Cerebellar cortex (tissue), 1 donor: Measurements from ENCODE around the gene QRICH2.
"Not testable (repeated sequence)": the region's sequence is repeated elsewhere in the genome, so short reads cannot be mapped to it uniquely, and the experiment has no call there.

Experiments used
- DNase-seq: peaks from one replicate; pipeline ENCODE4 v3.0.0-alpha.2; 2015; ENCODE audit warnings: low spot score

The QRICH2 gene

DNA sequence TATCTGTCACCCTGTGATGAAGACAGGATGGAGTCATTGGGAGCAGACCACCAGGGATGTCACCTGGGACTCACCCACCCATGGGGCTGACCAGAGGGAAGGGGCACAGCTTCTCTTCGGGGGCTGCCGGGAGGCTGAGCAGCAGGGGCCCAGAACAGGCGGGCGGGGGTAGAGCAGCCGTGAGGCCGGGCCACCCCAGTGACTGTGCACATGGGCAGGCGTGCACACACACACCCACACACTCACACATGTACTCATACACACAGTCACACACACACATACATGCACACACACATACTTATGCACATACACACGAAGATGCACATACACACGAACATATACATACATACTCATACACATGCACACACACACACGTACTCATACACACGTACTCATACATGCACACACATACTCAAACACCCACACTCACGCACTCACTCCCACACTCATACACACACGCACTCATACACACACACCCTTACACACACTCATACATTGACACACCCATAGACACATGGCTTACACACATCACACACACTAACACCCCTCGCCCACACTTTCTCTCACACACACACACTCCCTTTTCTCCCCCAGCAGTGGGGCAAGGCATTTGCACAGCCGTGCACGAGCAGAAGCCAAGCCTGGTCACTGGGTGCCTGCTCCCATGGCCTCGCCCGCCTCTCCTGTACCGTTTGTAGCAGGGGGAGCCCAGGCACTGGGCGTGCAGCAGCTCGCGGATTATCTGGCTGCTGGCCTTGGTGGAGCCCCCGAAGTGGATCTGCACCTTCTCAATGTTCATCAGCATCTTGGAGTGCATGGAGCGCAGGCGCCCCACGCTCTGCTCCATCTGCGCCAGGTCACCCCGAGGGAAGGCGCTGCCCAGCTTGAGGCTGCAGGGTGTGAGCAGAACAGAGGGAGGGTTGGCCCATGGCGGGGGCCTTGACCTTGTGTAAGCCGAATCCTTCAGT, 30.5 kb downstream of the QRICH2 start:
- no peak for DNase-seq

- DNase-seq: no peak
Observed at GRCh38 chr17:76276461-76277299, 31.4 kb downstream of the QRICH2 start.

GRCh38 chr17:76276069-76276431, 32.0 kb downstream of the QRICH2 start:
- DNase-seq: no peak

GRCh38 chr17:76275382-76276068, 32.6 kb downstream of the QRICH2 start:
- no peak for DNase-seq

DNA sequence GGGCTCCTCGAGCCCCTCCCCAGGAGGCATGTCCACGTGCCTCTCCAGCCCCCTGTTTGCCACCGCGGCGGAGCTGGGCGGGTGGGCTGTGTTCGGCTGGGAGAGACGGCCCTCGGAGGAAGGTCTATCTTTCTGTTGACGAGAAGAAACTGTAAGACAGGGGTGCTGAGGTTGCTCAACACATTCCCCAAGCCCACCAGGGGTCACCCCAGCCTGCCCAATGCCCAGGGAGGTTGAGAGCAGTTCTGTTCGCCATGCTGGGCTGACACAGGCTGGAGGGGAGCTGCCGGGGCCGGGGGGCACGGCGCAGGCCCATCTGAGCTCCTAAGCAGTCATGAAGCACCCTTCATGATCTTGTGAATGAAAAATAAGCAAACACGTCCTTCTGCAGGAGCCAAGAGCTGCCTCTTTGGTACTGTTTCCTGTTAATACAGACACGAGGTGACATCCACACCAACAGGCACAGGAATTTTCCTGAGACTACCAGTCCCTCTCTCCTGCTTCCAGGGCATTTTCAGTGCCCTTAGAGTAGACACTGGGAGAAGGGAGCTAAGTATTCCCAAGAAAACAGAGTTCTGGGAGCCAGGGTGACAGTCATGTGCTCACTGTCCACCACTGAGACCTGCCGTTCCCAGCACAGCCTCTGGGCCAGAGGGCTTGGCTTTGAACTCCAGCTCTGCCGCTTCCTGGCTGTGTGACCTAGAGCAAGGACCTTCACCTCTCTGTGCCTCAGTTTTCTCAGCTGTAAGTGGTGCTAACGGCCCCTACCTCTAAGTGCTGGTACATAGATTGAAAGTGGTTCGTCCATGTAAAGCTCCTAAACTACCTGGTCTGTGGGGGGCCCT, 33.7 kb downstream of the QRICH2 start:
- DNase-seq: no peak

- no peak for DNase-seq
Observed at GRCh38 chr17:76273445-76274111, 34.5 kb downstream of the QRICH2 start.

DNA sequence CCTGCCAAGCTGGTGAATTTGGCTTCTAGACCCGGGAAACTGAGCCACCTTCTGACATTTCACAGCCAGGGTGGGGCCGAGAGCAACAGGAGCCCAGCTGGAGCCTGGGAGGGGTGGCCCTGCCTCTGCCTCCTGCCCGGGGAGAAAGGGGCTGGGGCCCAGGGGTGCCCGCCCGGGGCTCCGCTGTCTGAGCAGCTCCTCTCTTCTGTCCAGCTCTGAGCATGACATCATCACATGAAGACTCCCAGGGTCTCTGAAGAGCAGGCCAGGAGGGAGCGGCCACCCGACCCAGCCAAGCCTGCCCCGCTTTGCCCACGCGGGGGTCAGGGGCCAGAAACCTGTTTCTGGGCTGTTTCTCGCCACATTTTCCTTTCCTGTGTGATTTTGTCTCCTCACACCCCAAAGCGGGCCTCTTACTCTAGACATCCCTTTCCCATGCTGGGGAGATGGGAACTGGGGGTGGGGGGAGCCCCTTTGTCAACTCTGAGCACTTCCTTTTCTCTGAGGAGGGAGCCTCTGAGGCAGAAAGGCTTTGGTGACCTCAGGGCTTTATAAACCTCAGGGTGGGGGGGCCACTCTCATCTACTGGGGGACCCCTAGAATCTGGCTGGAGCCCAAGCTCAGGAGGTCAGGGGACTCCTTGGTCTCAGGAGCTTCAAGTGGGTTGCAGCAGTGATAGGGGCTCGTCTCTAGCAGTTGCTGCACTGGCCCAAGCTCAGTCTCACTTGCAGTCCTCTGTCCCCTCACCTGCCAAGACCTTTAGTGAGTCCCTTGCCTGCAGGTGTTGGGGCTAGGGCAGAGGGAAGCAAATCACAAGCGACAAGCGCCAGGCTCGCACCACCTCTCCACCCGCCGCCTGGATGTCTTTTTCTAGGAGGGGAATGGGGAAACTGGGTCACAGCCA, 35.3 kb downstream of the QRICH2 start:
- DNase-seq: no peak

DNA sequence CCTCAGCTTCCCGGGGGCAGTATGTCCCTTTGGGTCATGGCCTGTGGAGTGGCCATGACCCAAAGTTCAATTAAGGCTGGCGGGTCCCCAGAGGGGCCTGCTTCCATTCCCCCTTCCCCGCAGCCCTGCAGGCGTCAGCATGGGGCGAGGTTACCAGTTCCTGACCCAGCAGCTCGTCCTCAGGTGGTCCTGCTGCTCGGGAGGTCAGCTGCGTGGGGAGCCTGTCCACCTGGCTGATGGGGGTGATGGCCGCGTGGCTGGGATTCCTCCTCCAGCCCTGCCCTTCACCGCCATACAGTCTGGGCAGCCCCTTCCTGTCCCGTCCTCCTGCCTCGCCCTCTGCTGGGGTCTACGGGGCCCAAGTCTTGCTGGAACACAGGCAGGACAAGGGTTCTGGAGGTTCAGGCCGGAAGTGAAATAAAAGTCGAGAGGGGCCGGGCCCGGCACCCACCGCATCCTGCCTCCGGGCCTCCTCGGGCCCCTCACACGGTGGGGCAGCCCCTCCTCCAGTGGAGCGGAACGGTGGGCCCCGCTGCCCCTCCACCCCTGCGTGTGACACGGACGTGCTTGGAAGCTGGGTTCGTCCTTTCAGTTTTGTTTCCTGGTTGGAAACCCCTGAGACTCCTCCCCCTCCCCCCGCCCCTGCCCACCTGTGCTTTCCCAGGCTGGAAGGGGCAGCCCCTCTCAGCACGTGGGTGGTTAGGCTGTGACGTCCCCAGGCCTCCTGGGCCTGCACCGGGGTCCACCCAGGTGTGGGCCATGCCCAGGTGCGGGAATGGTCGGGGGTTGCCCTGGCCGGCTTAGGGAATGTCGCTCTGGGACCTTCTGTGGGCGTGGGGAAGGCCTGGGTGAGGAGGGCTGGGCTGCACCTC, 36.2 kb downstream of the QRICH2 start:
- no peak for DNase-seq

- DNase-seq: no peak
Observed at GRCh38 chr17:76270770-76271668, 37.1 kb downstream of the QRICH2 start.

DNA sequence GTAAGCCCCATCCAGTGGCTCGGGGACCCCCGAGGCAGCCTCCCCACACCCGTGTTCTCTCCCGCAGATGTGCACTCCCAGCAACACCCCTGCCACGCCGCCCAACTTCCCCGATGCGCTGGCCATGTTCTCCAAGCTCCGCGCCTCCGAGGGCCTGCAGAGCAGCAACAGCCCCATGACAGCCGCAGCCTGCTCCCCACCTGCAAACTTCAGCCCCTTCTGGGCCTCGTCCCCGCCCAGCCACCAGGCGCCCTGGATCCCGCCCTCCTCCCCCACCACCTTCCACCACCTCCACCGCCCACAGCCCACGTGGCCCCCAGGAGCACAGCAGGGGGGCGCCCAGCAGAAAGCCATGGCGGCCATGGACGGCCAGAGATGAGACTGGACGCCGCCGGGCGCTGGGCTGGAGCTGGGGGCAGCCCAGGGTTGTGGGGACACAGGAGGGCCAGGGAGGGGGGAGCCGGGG, 37.9 kb downstream of the QRICH2 start:
- DNase-seq: no peak

DNA sequence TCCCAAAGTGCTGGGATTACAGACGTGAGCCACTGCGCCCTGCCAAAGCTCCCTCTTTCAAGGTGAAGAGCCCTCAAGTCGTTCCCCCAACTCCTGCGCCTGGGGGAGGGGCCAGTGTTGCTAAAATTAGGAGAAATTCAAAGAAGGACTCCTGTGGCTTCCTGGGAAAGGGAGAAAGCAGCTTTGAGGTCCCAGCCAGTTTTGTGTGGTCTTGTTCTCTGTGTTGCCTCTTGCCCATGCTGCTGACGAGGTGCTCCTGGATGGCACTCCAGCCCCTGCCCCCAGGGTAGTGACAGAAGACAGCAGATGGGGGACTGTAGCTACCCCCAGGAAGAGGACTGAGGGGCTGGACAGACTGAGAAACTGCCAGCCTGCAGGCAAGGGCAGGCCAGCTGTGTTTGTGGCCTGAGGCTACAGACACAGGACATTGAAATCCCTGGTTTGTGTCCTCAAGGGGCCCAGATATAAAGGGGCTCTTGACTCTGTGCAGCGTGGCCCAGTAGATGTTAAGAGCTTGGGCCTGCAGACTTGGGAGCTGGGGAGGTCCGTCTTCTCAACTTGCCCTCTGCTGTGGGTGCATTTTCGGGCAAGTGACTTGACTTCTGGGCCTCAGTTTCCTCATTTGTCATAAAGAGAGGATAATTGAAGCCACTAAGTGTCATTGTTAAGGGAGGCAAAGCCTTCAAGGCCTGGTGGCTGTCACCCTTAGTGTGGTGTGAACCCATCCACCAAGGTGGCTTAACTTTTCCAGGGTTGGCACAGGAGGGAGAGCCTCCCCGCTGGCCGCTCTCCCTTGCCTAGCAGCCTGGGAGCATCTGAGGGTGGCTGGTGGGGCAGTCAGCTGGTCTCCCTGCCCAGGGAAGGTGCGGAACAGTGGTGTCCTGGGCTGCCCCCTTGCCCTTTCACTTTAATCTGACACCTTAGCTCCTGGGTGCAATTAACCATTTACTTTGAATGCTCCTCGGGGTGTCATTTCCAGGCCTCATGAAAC, 38.8 kb downstream of the QRICH2 start:
- DNase-seq: no peak

GRCh38 chr17:76268015-76268749, 39.9 kb downstream of the QRICH2 start:
- no peak for DNase-seq

GRCh38 chr17:76267581-76268001, 40.5 kb downstream of the QRICH2 start:
- not testable (repeated sequence) for DNase-seq

GRCh38 chr17:76267051-76267576, 41.0 kb downstream of the QRICH2 start:
- DNase-seq: no peak

- DNase-seq: no peak
Observed at GRCh38 chr17:76266244-76266938, 41.7 kb downstream of the QRICH2 start.
